Epithelial cell of esophagus (primary cell): Measurements from ENCODE around the gene WWTR1.

Experiments used
- DNase-seq: peaks from one replicate; pipeline ENCODE4 v3.0.0; 2010; ENCODE audit warnings: low read depth
- H3K4me3 ChIP-seq: 2 replicates; pipeline ENCODE4 v1.5.1; 2011; ENCODE audit warnings: mild to moderate bottlenecking, low read length, control low read depth
- CTCF ChIP-seq: IDR thresholded peaks from 2 replicates; pipeline ENCODE4 v1.5.1; 2011; ENCODE audit warnings: low read depth, mild to moderate bottlenecking, low read length, control low read depth, inconsistent platforms; ENCODE audit not compliant: insufficient read depth; ENCODE audit errors: missing control alignments

Gene WWTR1

DNA sequence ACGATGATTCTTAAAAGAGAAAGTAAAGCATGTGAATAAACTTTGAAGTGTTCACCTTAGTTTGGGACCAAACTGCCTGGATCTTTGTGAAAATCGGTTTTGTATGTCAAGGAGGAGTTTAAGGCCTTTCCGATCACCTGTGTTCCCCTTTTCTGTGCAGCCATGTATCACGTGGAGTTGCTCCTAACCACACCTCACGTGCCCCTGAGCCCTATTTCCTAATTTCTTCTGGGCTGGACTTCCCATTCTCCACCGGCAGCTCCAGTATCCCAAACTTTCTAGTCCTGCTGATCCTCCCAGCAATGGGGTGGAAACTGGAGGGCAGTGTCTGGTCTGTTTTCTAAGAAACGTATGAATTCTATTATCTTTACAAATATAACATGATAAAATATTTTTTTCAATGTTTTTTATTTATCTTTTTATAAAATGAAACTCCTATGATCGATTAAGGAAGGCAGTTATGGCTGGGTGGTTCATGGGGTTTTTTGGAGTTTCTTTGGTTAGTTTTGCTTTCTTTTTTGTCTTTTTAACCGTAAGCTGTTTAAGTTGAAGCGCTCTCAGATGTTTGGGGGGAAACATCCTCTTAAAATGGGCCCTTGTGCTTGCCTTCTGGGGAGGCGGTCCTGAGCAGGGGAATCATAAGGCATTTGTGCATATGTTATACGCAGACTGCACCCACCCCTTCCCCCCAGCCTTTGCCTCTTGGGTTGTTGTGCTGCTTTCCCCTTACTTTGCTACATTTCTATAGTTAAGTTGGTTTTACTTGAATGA, 43.6 kb upstream of the WWTR1 start:
- no peak for TF ChIP-seq CTCF
- DNase-seq, result no peak
- no peak overlapping the region for H3K4me3 ChIP-seq

DNA sequence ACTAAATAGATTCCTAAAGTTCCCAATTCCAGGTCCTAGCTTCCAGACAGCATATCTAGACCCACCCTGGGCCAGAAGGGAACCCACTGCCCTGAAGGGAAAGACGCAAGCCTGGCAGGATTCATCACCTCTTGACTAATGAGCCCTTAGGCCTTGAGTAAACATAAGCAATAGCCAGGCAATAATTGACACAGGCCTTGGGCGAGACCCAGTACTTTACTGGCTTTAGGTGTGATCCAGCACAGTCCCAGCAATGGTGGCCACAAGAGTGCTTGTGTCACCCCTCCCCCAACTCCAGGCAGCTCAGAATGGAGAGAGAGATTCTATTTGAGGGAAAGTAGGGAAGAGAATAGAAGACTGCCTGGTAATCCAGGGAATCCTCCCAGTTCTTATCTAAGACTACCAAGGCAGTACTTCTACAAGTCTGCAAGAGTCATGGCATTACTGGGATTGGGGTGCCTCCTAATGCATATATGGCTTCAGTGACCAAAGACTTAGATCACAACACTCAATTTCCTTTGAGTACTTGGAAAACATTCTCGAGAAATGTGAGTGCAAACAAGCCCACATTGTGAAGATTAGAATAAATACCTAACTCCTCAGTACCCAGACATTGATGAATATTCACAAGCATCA, 30.4 kb upstream of the WWTR1 start:
- TF ChIP-seq CTCF, result no peak
- no peak overlapping the region for H3K4me3 ChIP-seq
- peak; percentile 33 for DNase-seq

- H3K4me3 ChIP-seq, result no peak overlapping the region
- DNase-seq, result no peak
- no peak for TF ChIP-seq CTCF
Observed at GRCh38 chr3:149686996-149687395, 29.2 kb upstream of the WWTR1 start.

DNA sequence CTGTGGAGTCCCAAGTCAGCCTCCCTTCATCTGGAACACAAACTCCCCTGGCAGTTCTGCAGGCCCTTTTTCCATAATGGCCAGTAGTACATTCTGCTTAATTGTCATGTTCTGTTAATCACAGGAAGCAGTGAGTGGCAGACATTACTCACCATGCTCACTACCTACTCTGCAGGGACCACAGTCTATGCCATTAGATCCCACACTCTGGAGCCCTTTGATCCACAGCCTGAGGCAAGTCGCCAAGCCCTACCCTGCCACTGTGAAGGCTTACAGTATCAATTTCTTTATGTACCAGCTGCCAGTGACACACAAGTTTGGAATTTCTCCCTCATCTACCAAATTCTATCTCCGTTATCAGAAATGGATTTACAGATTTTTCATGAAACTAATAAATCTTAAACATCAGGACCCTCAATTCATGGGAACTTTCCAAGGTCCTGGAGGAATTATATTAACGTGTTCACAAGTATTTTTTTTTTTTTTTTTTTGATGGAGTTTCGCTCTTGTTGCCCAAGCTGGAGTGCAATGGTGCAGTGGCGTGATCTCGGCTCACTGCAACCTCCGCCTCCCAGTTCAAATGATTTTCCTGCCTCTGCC, 20.6 kb upstream of the WWTR1 start:
- DNase-seq, result peak; percentile 54
- TF ChIP-seq CTCF, result no peak
- H3K4me3 ChIP-seq, result no peak overlapping the region

- no peak overlapping the region for H3K4me3 ChIP-seq
- DNase-seq, result peak; percentile 13
- no peak for TF ChIP-seq CTCF
Observed at GRCh38 chr3:149673393-149673792, 15.6 kb upstream of the WWTR1 start.

- no peak overlapping the region for H3K4me3 ChIP-seq
- DNase-seq, result no peak
- no peak for TF ChIP-seq CTCF
Observed at GRCh38 chr3:149670742-149671492, 13.1 kb upstream of the WWTR1 start.
